ENCODE measurements around the gene FAM90A26. TPM values are rescaled to one million over a fixed set of nuclear protein-coding genes. Genes with fewer than 3 reads are reported as not detected.
"Not testable (repeated sequence)": the region's sequence is repeated elsewhere in the genome, so short reads cannot be mapped to it uniquely, and the experiment has no call there.

FAM90A26 gene
- total and polyA plus RNA-seq, 2 of the 4 experiments (the other 2 are of a cell fraction), result not detected

GRCh38 chr4:9165990-9166389 is 4.2 kb upstream of the FAM90A26 start:
- POLR2A ChIA-PET (ENCODE audit: unreplicated experiment); H2AK5ac ChIP-seq (ENCODE audit: low read depth, low read length); H2BK15ac ChIP-seq (ENCODE audit: low read depth, low read length); ATAC-seq (ENCODE audit: low read depth); H3K4me3 ChIP-seq (ENCODE audit: insufficient read depth, low read depth, low read length); in situ Hi-C loops (cut with MboI; ENCODE audit: low sequenced_read_pairs); H4K20me1 ChIP-seq (ENCODE audit: insufficient read depth, low read length); H3K14ac ChIP-seq (replicated peaks; ENCODE audit: low read depth, low read length); BruUV-seq (replicated peaks); H3K27ac ChIP-seq (ENCODE audit: insufficient read depth, low read length); H2BK5ac ChIP-seq (ENCODE audit: low read depth, low read length, poor library complexity, severe bottlenecking); intact Hi-C loops (cut with micrococcal nuclease); H3K79me1 ChIP-seq (ENCODE audit: low read depth in 1 of 2, low read length in 2 of 2); H3K23ac ChIP-seq (ENCODE audit: low read depth, low read length); dilution Hi-C loops (cut with HindIII; ENCODE audit: low sequenced_read_pairs, unreplicated experiment); H3K9ac ChIP-seq (ENCODE audit: low read depth, low read length); H2AK9ac ChIP-seq (replicated peaks; ENCODE audit: low read depth, low read length, poor library complexity); H2BK20ac ChIP-seq (ENCODE audit: low read depth, low read length); H3K4ac ChIP-seq (ENCODE audit: low read depth, low read length); CTCF ChIA-PET; H3K4me1 ChIP-seq (ENCODE audit: control insufficient read depth, insufficient read depth, low read length); DNase-seq; H3K18ac ChIP-seq (ENCODE audit: low read depth, low read length); H4K5ac ChIP-seq (ENCODE audit: low read depth, low read length); H3K27me3 ChIP-seq (ENCODE audit: control insufficient read depth, insufficient read depth, low read length); H2BK120ac ChIP-seq (ENCODE audit: low read depth, low read length); H3K36me3 ChIP-seq (ENCODE audit: control insufficient read depth, insufficient read depth, low read length); H4K8ac ChIP-seq (ENCODE audit: low read depth in 2 of 2, low read length in 2 of 2); H4K91ac ChIP-seq (ENCODE audit: insufficient read depth, low read depth, low read length); H3K56ac ChIP-seq (ENCODE audit: extremely low read depth, insufficient read depth, low read length); H3K4me2 ChIP-seq (ENCODE audit: low read depth, low read length); H3K9me1 ChIP-seq (ENCODE audit: insufficient read depth, low read length); H3K9me3 ChIP-seq (ENCODE audit: control insufficient read depth, insufficient read depth, low read length); H2AFZ ChIP-seq (replicated peaks; ENCODE audit: low read length, poor library complexity): not testable (repeated sequence)
- WGBS, 2 experiments (ENCODE audit: extremely low coverage in 2 of 2, insufficient read length in 1 of 2), result no CpG with 5 or more reads among the region's 8 CpGs

DNA sequence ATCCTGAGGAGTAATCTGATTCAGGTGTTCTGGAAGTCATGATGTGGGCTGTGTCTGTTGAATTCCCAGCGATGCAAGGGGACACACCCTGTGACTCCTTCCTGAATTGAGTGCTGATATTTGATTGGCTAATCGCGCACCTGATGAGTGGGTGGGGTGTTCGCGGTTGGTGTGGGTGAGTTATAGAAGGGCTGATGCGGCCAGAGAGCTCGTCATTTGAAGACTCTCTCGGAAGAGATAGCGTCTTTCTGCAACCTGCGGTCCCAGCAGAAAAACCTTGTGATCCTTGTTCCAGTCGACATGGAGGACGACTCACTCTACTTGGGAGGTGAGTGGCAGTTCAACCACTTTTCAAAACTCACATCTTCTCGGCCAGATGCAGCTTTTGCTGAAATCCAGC is 40.1 kb downstream of the FAM90A26 start, which contains the start of gene USP17L10:
Gene USP17L10 (plus strand): TSS at position 301 of the 400 bp plus-strand sequence. CDS start 0 bp downstream, at position 301.
- H4K8ac ChIP-seq (ENCODE audit: low read depth in 2 of 2, low read length in 2 of 2); H4K5ac ChIP-seq (ENCODE audit: low read depth, low read length); H3K27me3 ChIP-seq (ENCODE audit: control insufficient read depth, insufficient read depth, low read length); H2BK15ac ChIP-seq (ENCODE audit: low read depth, low read length); H3K4me1 ChIP-seq (ENCODE audit: control insufficient read depth, insufficient read depth, low read length); H3K14ac ChIP-seq (replicated peaks; ENCODE audit: low read depth, low read length); H3K4me2 ChIP-seq (ENCODE audit: low read depth, low read length); intact Hi-C loops (cut with micrococcal nuclease); H4K91ac ChIP-seq (ENCODE audit: insufficient read depth, low read depth, low read length); H3K9ac ChIP-seq (ENCODE audit: low read depth, low read length); H3K4me3 ChIP-seq (ENCODE audit: insufficient read depth, low read depth, low read length); H3K9me1 ChIP-seq (ENCODE audit: insufficient read depth, low read length); dilution Hi-C loops (cut with HindIII; ENCODE audit: low sequenced_read_pairs, unreplicated experiment); H3K79me1 ChIP-seq (ENCODE audit: low read depth in 1 of 2, low read length in 2 of 2); H2BK5ac ChIP-seq (ENCODE audit: low read depth, low read length, poor library complexity, severe bottlenecking); H2BK20ac ChIP-seq (ENCODE audit: low read depth, low read length); in situ Hi-C loops (cut with MboI; ENCODE audit: low sequenced_read_pairs); H3K23ac ChIP-seq (ENCODE audit: low read depth, low read length); ATAC-seq (ENCODE audit: low read depth); H2AFZ ChIP-seq (replicated peaks; ENCODE audit: low read length, poor library complexity); H2AK9ac ChIP-seq (replicated peaks; ENCODE audit: low read depth, low read length, poor library complexity); H3K56ac ChIP-seq (ENCODE audit: extremely low read depth, insufficient read depth, low read length); POLR2A ChIA-PET (ENCODE audit: unreplicated experiment); H3K36me3 ChIP-seq (ENCODE audit: control insufficient read depth, insufficient read depth, low read length); CTCF ChIA-PET; H3K4ac ChIP-seq (ENCODE audit: low read depth, low read length); BruUV-seq (replicated peaks); H3K27ac ChIP-seq (ENCODE audit: insufficient read depth, low read length); H3K18ac ChIP-seq (ENCODE audit: low read depth, low read length); DNase-seq; H3K9me3 ChIP-seq (ENCODE audit: control insufficient read depth, insufficient read depth, low read length); H2AK5ac ChIP-seq (ENCODE audit: low read depth, low read length); H4K20me1 ChIP-seq (ENCODE audit: insufficient read depth, low read length); H2BK120ac ChIP-seq (ENCODE audit: low read depth, low read length): not testable (repeated sequence)
- WGBS, 2 experiments (ENCODE audit: extremely low coverage in 2 of 2, insufficient read length in 1 of 2), result no CpG with 5 or more reads among the region's 13 CpGs

Data from IMR-90 (cell line).